ENCODE measurements around the gene RALGPS2.
A peak's percentile ranks its signal among the peaks of the same experiment; 100 is the strongest.
"Not testable (repeated sequence)": the region's sequence is repeated elsewhere in the genome, so short reads cannot be mapped to it uniquely, and the experiment has no call there.

Gene RALGPS2

GRCh38 chr1:178784131-178784536 is 59.1 kb downstream of the RALGPS2 start:
- no peak for FAIRE-seq

GRCh38 chr1:178792394-178792793 is 67.3 kb downstream of the RALGPS2 start:
- no peak for FAIRE-seq

GRCh38 chr1:178796013-178796412 is 71.0 kb downstream of the RALGPS2 start:
- FAIRE-seq = no peak

GRCh38 chr1:178797590-178797989 is 72.5 kb downstream of the RALGPS2 start:
- no peak for FAIRE-seq

- no peak for FAIRE-seq
These were observed 73.3 kb downstream of the RALGPS2 start for GRCh38 chr1:178798232-178798861.

- FAIRE-seq = no peak
These were observed 77.8 kb downstream of the RALGPS2 start for GRCh38 chr1:178802873-178803272.

- FAIRE-seq = no peak
These were observed 81.7 kb downstream of the RALGPS2 start for GRCh38 chr1:178806665-178807300.

- FAIRE-seq = no peak
These were observed 83.5 kb downstream of the RALGPS2 start for GRCh38 chr1:178808529-178808928.

GRCh38 chr1:178810585-178810984 is 85.5 kb downstream of the RALGPS2 start:
- FAIRE-seq = peak; percentile 19

- no peak for FAIRE-seq
These were observed 93.4 kb downstream of the RALGPS2 start for GRCh38 chr1:178818416-178818815.

GRCh38 chr1:178819123-178819522 is 94.1 kb downstream of the RALGPS2 start:
- FAIRE-seq = no peak

- FAIRE-seq = no peak
These were observed 96.3 kb downstream of the RALGPS2 start for GRCh38 chr1:178821134-178821866.

GRCh38 chr1:178825167-178825566 is 100.1 kb downstream of the RALGPS2 start:
- FAIRE-seq = no peak

GRCh38 chr1:178844436-178844835 is 119.4 kb downstream of the RALGPS2 start:
- no peak for FAIRE-seq

GRCh38 chr1:178846306-178846705 is 121.3 kb downstream of the RALGPS2 start:
- no peak for FAIRE-seq

- FAIRE-seq = no peak
These were observed 122.4 kb downstream of the RALGPS2 start for GRCh38 chr1:178847396-178847849.

GRCh38 chr1:178847919-178848318 is 122.9 kb downstream of the RALGPS2 start:
- not testable (repeated sequence) for FAIRE-seq

GRCh38 chr1:178849918-178850317 is 124.9 kb downstream of the RALGPS2 start:
- no peak for FAIRE-seq

- FAIRE-seq = no peak
These were observed 132.1 kb downstream of the RALGPS2 start for GRCh38 chr1:178857126-178857525.

- FAIRE-seq = no peak
These were observed 137.4 kb downstream of the RALGPS2 start for GRCh38 chr1:178862416-178862815.

- no peak for FAIRE-seq
These were observed 137.8 kb downstream of the RALGPS2 start for GRCh38 chr1:178862864-178863263.

GRCh38 chr1:178864326-178864725 is 139.3 kb downstream of the RALGPS2 start:
- no peak for FAIRE-seq

GRCh38 chr1:178867670-178868069 is 142.6 kb downstream of the RALGPS2 start:
- no peak for FAIRE-seq

GRCh38 chr1:178868706-178869105 is 143.7 kb downstream of the RALGPS2 start:
- FAIRE-seq = no peak

All from G401.6 (cell line).